ENCODE data around the gene ERAP2. TPM values are rescaled to one million over a fixed set of nuclear protein-coding genes. Genes with fewer than 3 reads are reported as not detected.
"Not testable (repeated sequence)": the region's sequence is repeated elsewhere in the genome, so short reads cannot be mapped to it uniquely, and the experiment has no call there.

Gene ERAP2
- total RNA-seq, 2 donors from 2014 or later: 103 to 301 TPM

- no peaks in the 10 kb centered on the region for H3K27me3 Mint-ChIP-seq
- ATAC-seq (no peak), DNase-seq (ENCODE audit: low spot score) (no peak)
- peaks cover 33% of the 10 kb centered on the region for H3K36me3 Mint-ChIP-seq
- no peak overlapping the region for H3K4me3 Mint-ChIP-seq
- H3K4me1 Mint-ChIP-seq (ENCODE audit: low read depth in 2 of 2): peaks cover 9 to 20% of the 10 kb centered on the region in 2 donors
- H3K27ac Mint-ChIP-seq: no peak overlapping the region
- H3K9me3 Mint-ChIP-seq: no peaks in the 10 kb centered on the region
These were observed 36.9 kb downstream of the ERAP2 start for GRCh38 chr5:96913233-96913632.

- Mint-ChIP-seq H3K4me1 (ENCODE audit: low read depth in 2 of 2) (peaks cover 34 to 39% of the 10 kb centered on the region in 2 donors), H3K27me3 (no peaks in the 10 kb centered on the region), H3K9me3 (no peaks in the 10 kb centered on the region), H3K36me3 (peaks cover 24% of the 10 kb centered on the region), H3K27ac (peak overlapping the region; percentile 65 to 87), H3K4me3 (peak overlapping the region; percentile 20)
- ATAC-seq (peak; percentile 96 to 98), DNase-seq (ENCODE audit: low spot score) (peak; percentile 74)
These were observed 43.5 kb downstream of the ERAP2 start for GRCh38 chr5:96919754-96920197.

GRCh38 chr5:96920744-96921355, 44.5 kb downstream of the ERAP2 start:
- Mint-ChIP-seq H3K9me3 (no peaks in the 10 kb centered on the region), H3K36me3 (peaks cover 24% of the 10 kb centered on the region), H3K4me3 (peak overlapping the region; percentile 20), H3K27me3 (no peaks in the 10 kb centered on the region), H3K4me1 (ENCODE audit: low read depth in 2 of 2) (peaks cover 34 to 39% of the 10 kb centered on the region in 2 donors), H3K27ac (peak overlapping the region; percentile 65 to 87)
- ATAC-seq: no peak
- DNase-seq (ENCODE audit: low spot score): no peak

GRCh38 chr5:96922499-96923244, 46.4 kb downstream of the ERAP2 start:
- ATAC-seq (no peak), DNase-seq (ENCODE audit: low spot score) (no peak)
- Mint-ChIP-seq H3K4me3 (no peak overlapping the region), H3K4me1 (ENCODE audit: low read depth in 2 of 2) (peaks cover 34 to 39% of the 10 kb centered on the region in 2 donors), H3K27ac (peak overlapping the region; percentile 26 to 29), H3K36me3 (peaks cover 15% of the 10 kb centered on the region), H3K27me3 (no peaks in the 10 kb centered on the region), H3K9me3 (no peaks in the 10 kb centered on the region)

- ATAC-seq: no peak
These were observed 47.7 kb downstream of the ERAP2 start for GRCh38 chr5:96924016-96924443.

GRCh38 chr5:96926276-96926675, 50.0 kb downstream of the ERAP2 start:
- no peak overlapping the region for H3K4me3 Mint-ChIP-seq
- no peaks in the 10 kb centered on the region for H3K27me3 Mint-ChIP-seq
- H3K36me3 Mint-ChIP-seq: peaks cover 4% of the 10 kb centered on the region
- no peak overlapping the region for H3K27ac Mint-ChIP-seq
- H3K4me1 Mint-ChIP-seq (ENCODE audit: low read depth in 2 of 2): peaks cover 37 to 41% of the 10 kb centered on the region in 2 donors
- DNase-seq (ENCODE audit: low spot score) (no peak), ATAC-seq (no peak)
- no peaks in the 10 kb centered on the region for H3K9me3 Mint-ChIP-seq

More at GRCh38 chr5:96924016-96924443, 47.7 kb downstream of the ERAP2 start:
- DNase-seq (ENCODE audit: low spot score): no peak
- Mint-ChIP-seq H3K4me3 (no peak overlapping the region), H3K9me3 (no peaks in the 10 kb centered on the region), H3K27me3 (no peaks in the 10 kb centered on the region), H3K4me1 (ENCODE audit: low read depth in 2 of 2) (peaks cover 34 to 39% of the 10 kb centered on the region in 2 donors), H3K27ac (peak overlapping the region; percentile 46 to 72), H3K36me3 (peaks cover 13% of the 10 kb centered on the region)

GRCh38 chr5:96927008-96927407, 50.7 kb downstream of the ERAP2 start:
- ATAC-seq: no peak
- no peak for DNase-seq (ENCODE audit: low spot score)
- no peaks in the 10 kb centered on the region for H3K27me3 Mint-ChIP-seq
- peaks cover 38 to 44% of the 10 kb centered on the region in 2 donors for H3K4me1 Mint-ChIP-seq (ENCODE audit: low read depth in 2 of 2)
- H3K4me3 Mint-ChIP-seq: no peak overlapping the region
- H3K9me3 Mint-ChIP-seq: no peaks in the 10 kb centered on the region
- H3K27ac Mint-ChIP-seq: no peak overlapping the region
- H3K36me3 Mint-ChIP-seq: peaks cover 4% of the 10 kb centered on the region

- H3K27me3 Mint-ChIP-seq: no peaks in the 10 kb centered on the region
- peaks cover 4% of the 10 kb centered on the region for H3K36me3 Mint-ChIP-seq
- H3K4me3 Mint-ChIP-seq: no peak overlapping the region
- H3K27ac Mint-ChIP-seq: no peak overlapping the region
- no peak for DNase-seq (ENCODE audit: low spot score)
- H3K4me1 Mint-ChIP-seq (ENCODE audit: low read depth in 2 of 2): peaks cover 46 to 57% of the 10 kb centered on the region in 2 donors
- ATAC-seq: no peak
- no peaks in the 10 kb centered on the region for H3K9me3 Mint-ChIP-seq
These were observed 52.8 kb downstream of the ERAP2 start for GRCh38 chr5:96928931-96929708.

GRCh38 chr5:96930058-96930457, 53.8 kb downstream of the ERAP2 start:
- ATAC-seq (no peak), DNase-seq (ENCODE audit: low spot score) (no peak)
- peaks cover 4% of the 10 kb centered on the region for H3K36me3 Mint-ChIP-seq
- no peaks in the 10 kb centered on the region for H3K9me3 Mint-ChIP-seq
- peaks cover 48 to 60% of the 10 kb centered on the region in 2 donors for H3K4me1 Mint-ChIP-seq (ENCODE audit: low read depth in 2 of 2)
- no peaks in the 10 kb centered on the region for H3K27me3 Mint-ChIP-seq
- no peak overlapping the region for H3K4me3 Mint-ChIP-seq
- peak overlapping the region in 1 of 2 donors; percentile 95 for H3K27ac Mint-ChIP-seq

GRCh38 chr5:96930589-96930988, 54.3 kb downstream of the ERAP2 start:
- Mint-ChIP-seq H3K4me3 (no peak overlapping the region), H3K27ac (peak overlapping the region in 1 of 2 donors; percentile 95), H3K4me1 (ENCODE audit: low read depth in 2 of 2) (peaks cover 52 to 60% of the 10 kb centered on the region in 2 donors), H3K9me3 (no peaks in the 10 kb centered on the region), H3K27me3 (no peaks in the 10 kb centered on the region), H3K36me3 (peaks cover 4% of the 10 kb centered on the region)
- ATAC-seq (no peak), DNase-seq (ENCODE audit: low spot score) (no peak)

GRCh38 chr5:96931037-96931436, 54.7 kb downstream of the ERAP2 start:
- not testable (repeated sequence) for DNase-seq (ENCODE audit: low spot score); H3K27me3 Mint-ChIP-seq; H3K9me3 Mint-ChIP-seq; H3K36me3 Mint-ChIP-seq; ATAC-seq
- Mint-ChIP-seq H3K27ac (peak overlapping the region; percentile 93 to 95), H3K4me3 (peak overlapping the region; percentile 90), H3K4me1 (ENCODE audit: low read depth in 2 of 2) (peaks cover 52 to 60% of the 10 kb centered on the region in 2 donors)

GRCh38 chr5:96931605-96932004, 55.3 kb downstream of the ERAP2 start:
- DNase-seq (ENCODE audit: low spot score) (no peak), ATAC-seq (no peak)
- H3K36me3 Mint-ChIP-seq: peaks cover 4% of the 10 kb centered on the region
- H3K4me1 Mint-ChIP-seq (ENCODE audit: low read depth in 2 of 2): peaks cover 52 to 61% of the 10 kb centered on the region in 2 donors
- peak overlapping the region; percentile 90 for H3K4me3 Mint-ChIP-seq
- no peaks in the 10 kb centered on the region for H3K9me3 Mint-ChIP-seq
- peak overlapping the region; percentile 93 to 95 for H3K27ac Mint-ChIP-seq
- no peaks in the 10 kb centered on the region for H3K27me3 Mint-ChIP-seq

GRCh38 chr5:96932026-96932425, 55.7 kb downstream of the ERAP2 start:
- ATAC-seq (no peak), DNase-seq (ENCODE audit: low spot score) (no peak)
- Mint-ChIP-seq H3K9me3 (no peaks in the 10 kb centered on the region), H3K4me3 (peak overlapping the region; percentile 90), H3K27ac (peak overlapping the region; percentile 93 to 95), H3K4me1 (ENCODE audit: low read depth in 2 of 2) (peaks cover 54 to 65% of the 10 kb centered on the region in 2 donors), H3K36me3 (peaks cover 4% of the 10 kb centered on the region), H3K27me3 (no peaks in the 10 kb centered on the region)

All from natural killer cell treated with Interleukin-12 subunit alpha and Interleukin-12 subunit beta and Interleukin-15 and Interleukin-18, amount 100 ng/mL, for 72 hours (primary cell).